HCT116 (cell line): ENCODE data around the gene AFAP1L1. TPM values are rescaled to one million over a fixed set of nuclear protein-coding genes. Genes with fewer than 3 reads are reported as not detected.

Experiments used
- ATAC-seq: fragments of 200-7000 bp; cut with Tn5 transposase; 2 replicates; pipeline ENCODE4 v1.9.1; 2020; ENCODE audit warnings: mild to moderate bottlenecking, moderate library complexity
- BruUV-seq: library from RNA; stranded (reverse); fragments of 400-500 nt; replicated peaks from 2 replicates; lab custom pipeline; 2021; lab: Mats Ljungman, UMichigan
- CTCF ChIA-PET: fragments of 300-600 bp; sonication (Branson Sonifier 250); formaldehyde crosslinking; loops from one replicate; lab custom pipeline; 2021; ENCODE audit warnings: antibody characterized with exemption; lab: Charles Lee
- POLR2A ChIA-PET: fragments of 300-600, 350-600 bp; sonication (Branson Sonifier 250); formaldehyde crosslinking; loops from one replicate; lab custom pipeline; 2021; ENCODE audit warnings: antibody characterized with exemption; lab: Charles Lee
- RAD21 ChIA-PET, 2 experiments: fragments of 300-600 bp; sonication (Branson Sonifier 250); formaldehyde crosslinking; loops; one replicate each; lab custom pipeline; 2023; ENCODE audit warnings: low total read pairs in 2 of 2; ENCODE audit not compliant: uncharacterized antibody in 2 of 2, unreplicated experiment in 2 of 2, low non-redundant PET in 1 of 2; lab: Charles Lee
- DNase-seq: peaks from one replicate; pipeline ENCODE4 v3.0.0-alpha.2; 2010; ENCODE audit warnings: low read depth, low spot score
- H2AFZ ChIP-seq: fragments of 200-600 bp; shearing (Covaris generic), sonication (generic); 2 replicates; pipeline ENCODE4 v1.6.1; 2017; ENCODE audit warnings: low read depth, mixed run types, mixed read lengths, antibody characterized with exemption, low read length; ENCODE audit not compliant: poor library complexity, severe bottlenecking
- H3K27ac ChIP-seq: 2 replicates; pipeline ENCODE4 v1.5.1; 2012; ENCODE audit warnings: low read depth, low read length
- H3K27me3 ChIP-seq: fragments of 200-600 bp; sonication (generic); 2 replicates; pipeline ENCODE4 v1.6.1; 2016; ENCODE audit warnings: mixed run types, low read length, mixed read lengths; ENCODE audit not compliant: insufficient read depth
- H3K36me3 ChIP-seq, 2 experiments: fragments of 200-500 bp in 1 of 2; fragments of 200-600 bp in 1 of 2; sonication (Bioruptor generic) in 1 of 2; sonication (generic) in 1 of 2; 2 replicates each; pipeline versions ENCODE4 v1.5.1 to v1.6.1; 2014 to 2016; ENCODE audit warnings: low read length in 2 of 2, inconsistent platforms in 1 of 2, mixed read lengths in 1 of 2, mixed run types in 1 of 2; ENCODE audit not compliant: insufficient read depth in 2 of 2, control insufficient read depth in 1 of 2
- H3K4me1 ChIP-seq, 2 experiments: fragments of 200-600 bp in 1 of 2; sonication (generic) in 1 of 2; 2 replicates each; pipeline versions ENCODE4 v1.5.1 to v1.6.1; 2012 to 2017; ENCODE audit warnings: low read length in 2 of 2, inconsistent platforms in 1 of 2, mild to moderate bottlenecking in 1 of 2, mixed read lengths in 1 of 2, mixed run types in 1 of 2, moderate library complexity in 1 of 2; ENCODE audit not compliant: insufficient read depth in 2 of 2, control insufficient read depth in 1 of 2
- H3K4me2 ChIP-seq: fragments of 200-600 bp; sonication (generic); 2 replicates; pipeline ENCODE4 v1.6.1; 2017; ENCODE audit warnings: mixed run types, low read length, mixed read lengths
- H3K4me3 ChIP-seq, 2 experiments: fragments of 200-600 bp in 1 of 2; sonication (generic) in 1 of 2; replicated peaks in 1 of 2; 2 replicates each; pipeline ENCODE4 v1.5.1; 2011 to 2016; ENCODE audit warnings: low read length in 2 of 2, control low read depth in 1 of 2, low read depth in 1 of 2, mild to moderate bottlenecking in 1 of 2, mixed read lengths in 1 of 2, mixed run types in 1 of 2
- H3K79me2 ChIP-seq: fragments of 200-600 bp; sonication (generic); 2 replicates; pipeline ENCODE4 v1.6.1; 2017; ENCODE audit warnings: mild to moderate bottlenecking, mixed run types, low read length, moderate library complexity, mixed read lengths; ENCODE audit not compliant: insufficient read depth
- H3K9ac ChIP-seq: fragments of 200-600 bp; sonication (generic); 2 replicates; pipeline ENCODE4 v1.6.1; 2016; ENCODE audit warnings: low read length, mixed read lengths
- H3K9me2 ChIP-seq: fragments of 200-600 bp; sonication (generic), shearing (Covaris generic); 2 replicates; pipeline ENCODE4 v1.6.1; 2017; ENCODE audit warnings: mixed run types, mild to moderate bottlenecking, moderate library complexity; ENCODE audit not compliant: insufficient read depth
- H3K9me3 ChIP-seq, 2 experiments: fragments of 200-500 bp in 1 of 2; fragments of 200-600 bp in 1 of 2; sonication (Bioruptor generic) in 1 of 2; sonication (generic) in 1 of 2; 2 replicates each; pipeline ENCODE4 v1.6.1; 2014 to 2017; ENCODE audit warnings: low read length in 2 of 2, mixed read lengths in 2 of 2, inconsistent platforms in 1 of 2, low read depth in 1 of 2, mild to moderate bottlenecking in 1 of 2, mixed run types in 1 of 2, moderate library complexity in 1 of 2; ENCODE audit not compliant: control insufficient read depth in 1 of 2, insufficient read depth in 1 of 2
- H4K20me1 ChIP-seq: fragments of 200-600 bp; sonication (generic), shearing (Covaris generic); 2 replicates; pipeline ENCODE4 v1.6.1; 2017; ENCODE audit warnings: mixed run types, mild to moderate bottlenecking, moderate library complexity; ENCODE audit not compliant: insufficient read depth
- CTCF ChIP-seq, 3 experiments: fragments of 200-600 bp in 1 of 3; sonication (generic) in 1 of 3; IDR thresholded peaks in 2 of 3; conservative IDR thresholded peaks in 1 of 3; 2 replicates each; pipeline ENCODE4 v1.5.1; 2012 to 2017; ENCODE audit warnings: low read depth in 2 of 3, low read length in 2 of 3, antibody characterized with exemption in 1 of 3, borderline replicate concordance in 1 of 3, control low read depth in 1 of 3, mild to moderate bottlenecking in 1 of 3, mixed read lengths in 1 of 3, mixed run types in 1 of 3, moderate library complexity in 1 of 3; ENCODE audit not compliant: insufficient read depth in 1 of 3
- EGR1 ChIP-seq: IDR thresholded peaks from 2 replicates; pipeline ENCODE4 v1.6.1; 2012; ENCODE audit warnings: low read depth
- EZH2phosphoT487 ChIP-seq: fragments of 200-600 bp; IDR thresholded peaks from 2 replicates; pipeline ENCODE4 v1.6.1; 2018; ENCODE audit warnings: antibody characterized with exemption, borderline replicate concordance
- JUND ChIP-seq: IDR thresholded peaks from 2 replicates; pipeline ENCODE4 v1.6.1; 2012
- POLR2A ChIP-seq: IDR thresholded peaks from 2 replicates; pipeline ENCODE4 v1.7.0; 2011; ENCODE audit warnings: borderline replicate concordance; ENCODE audit not compliant: insufficient read depth, insufficient read length; ENCODE audit errors: extremely low read depth
- RAD21 ChIP-seq: IDR thresholded peaks from 2 replicates; pipeline ENCODE4 v1.6.1; 2012; ENCODE audit warnings: low read depth, mild to moderate bottlenecking
- SRF ChIP-seq: IDR thresholded peaks from 2 replicates; pipeline ENCODE4 v1.6.1; 2012; ENCODE audit warnings: low read depth
- intact Hi-C: fragments of 100-400 bp; cut with micrococcal nuclease; formaldehyde crosslinking; loops from 2 replicates; pipeline ENCODE4 v1.10.0; 2022
- total RNA-seq: library from RNA; stranded (reverse); gene quantifications from one replicate; pipeline ENCODE4 v1.2.1, GENCODE V29; 2021; ENCODE audit not compliant: unreplicated experiment

AFAP1L1 gene
- total RNA-seq, 1 experiment from 2014 or later, result 4.3 TPM

GRCh38 chr5:149265597-149265996 lies 6.1 kb upstream of the AFAP1L1 start:
- intact Hi-C loops, result loop anchor here (1.0 to 10.0 kb wide), 3 partner anchors 135 to 533 kb away; no protein-coding TSS in a partner anchor
- Histone ChIP-seq H3K9ac (no peak overlapping the region), H3K9me2 (no peaks in the 10 kb centered on the region), H3K4me2 (no peak overlapping the region), H3K36me3 (no peaks in the 10 kb centered on the region), H3K9me3 (peaks cover 0 to 6% of the 10 kb centered on the region in 2 experiments; a peak in 1 of 4 replicates), H3K79me2 (no peaks in the 10 kb centered on the region), H4K20me1 (no peaks in the 10 kb centered on the region), H2AFZ (no peak overlapping the region), H3K27ac (no peak overlapping the region), H3K4me1 (no peaks in the 10 kb centered on the region), H3K4me3 (no peak overlapping the region), H3K27me3 (no peaks in the 10 kb centered on the region)
- ChIA-PET POLR2A (no interaction called here), CTCF (interaction anchor here (0.7 to 3.8 kb wide), 28 partner anchors 11 to 535 kb away, joined by 3 to 12 read pairs (median 4); partner anchors contain the start of genes ABLIM3, GRPEL2 and PCYOX1L), RAD21 (interaction anchor here (0.7 to 1.3 kb wide), 4 partner anchors 10 to 299 kb away, joined by 3 read pairs; no protein-coding TSS in a partner anchor)
- ATAC-seq, result peak; percentile 39; the same call in 1 of the 2 replicates
- TF ChIP-seq CTCF (IDR thresholded peaks at IDR 0.05 in 2 of 3, conservative IDR thresholded peaks at IDR 0.05 in 1 of 3; ENCODE audit: borderline replicate concordance in 1 of 3, insufficient read depth in 1 of 3, low read depth in 2 of 3, low read length in 2 of 3) (peak in 2 of 3 experiments; percentile 25 to 29; a peak in 2 of 6 replicates), RAD21 (0 out of 2 replicates have a peak, but pooled peaks have one; percentile 31), POLR2A (no peak), SRF (no peak)
- no TSS peak for BruUV-seq
- DNase-seq, result no peak

DNA sequence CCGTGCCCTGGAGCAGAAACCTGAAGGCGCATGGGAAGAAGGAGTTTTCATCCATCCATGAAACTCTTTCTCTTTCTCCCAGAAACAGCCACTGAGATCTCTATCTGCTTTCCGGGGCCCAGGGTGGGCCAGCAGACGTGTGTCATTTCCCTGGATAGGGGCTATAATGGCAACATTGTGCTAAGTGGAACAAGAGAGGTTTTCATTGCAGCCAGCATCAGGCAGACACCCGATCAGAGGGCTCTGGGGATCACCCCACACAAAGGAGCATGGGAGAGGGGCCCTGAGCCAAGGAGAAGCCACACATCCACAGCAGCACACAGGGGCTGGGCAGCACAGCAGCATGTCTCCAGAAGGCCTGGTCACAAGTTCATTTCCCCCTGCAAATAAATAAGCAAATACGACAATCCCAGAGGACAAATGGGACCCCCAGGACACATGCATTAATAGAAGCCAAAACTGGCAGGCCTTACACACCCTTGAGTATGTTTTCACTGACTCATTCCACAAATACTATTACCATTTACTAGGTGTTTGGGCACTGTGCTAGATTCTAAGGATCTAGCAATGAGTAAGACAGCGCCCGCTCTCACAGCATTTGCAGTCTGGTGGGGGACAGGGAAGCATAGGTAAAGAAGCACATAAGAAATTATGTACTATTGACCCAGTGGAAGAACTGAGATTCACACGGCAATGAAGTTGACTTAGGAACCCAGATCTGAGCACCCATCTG lies 4.3 kb upstream of the AFAP1L1 start:
- POLR2A ChIA-PET, result no interaction called here
- Histone ChIP-seq H3K27ac (no peak overlapping the region), H3K79me2 (no peaks in the 10 kb centered on the region), H2AFZ (no peak overlapping the region), H3K4me3 (no peak overlapping the region), H3K36me3 (no peaks in the 10 kb centered on the region), H3K4me2 (no peak overlapping the region), H3K9me3 (peaks cover 0 to 6% of the 10 kb centered on the region in 2 experiments; a peak in 1 of 4 replicates), H3K4me1 (peaks cover 0 to 4% of the 10 kb centered on the region in 2 experiments; a peak in 2 of 4 replicates), H3K27me3 (no peaks in the 10 kb centered on the region), H3K9me2 (no peaks in the 10 kb centered on the region), H4K20me1 (no peaks in the 10 kb centered on the region), H3K9ac (no peak overlapping the region)
- ATAC-seq, result no peak
- no peak for DNase-seq
- RAD21 ChIA-PET, result no interaction called here
- no peak for TF ChIP-seq EGR1
- TF ChIP-seq EZH2phosphoT487, result no peak
- no peak for TF ChIP-seq JUND
- TF ChIP-seq POLR2A, result no peak
- intact Hi-C loops, result loop anchor here (10.0 kb wide), 1 partner anchor 297 kb away; no protein-coding TSS in a partner anchor
- CTCF ChIA-PET, result interaction anchor here (0.7 to 3.8 kb wide), 2 partner anchors 447 to 526 kb away, joined by 3 to 12 read pairs; no protein-coding TSS in a partner anchor
- no TSS peak for BruUV-seq
